GM18517 (cell line): ENCODE results near the gene RNMT.
A peak's percentile ranks its signal among the peaks of the same experiment; 100 is the strongest.
"Not testable (repeated sequence)": the region's sequence is repeated elsewhere in the genome, so short reads cannot be mapped to it uniquely, and the experiment has no call there.

Experiments
- ATAC-seq: cut with Tn5 transposase; IDR thresholded peaks from one replicate; pipeline ENCODE4 v1.9.1; 2021; ENCODE audit warnings: mild to moderate bottlenecking, moderate library complexity; ENCODE audit not compliant: unreplicated experiment

The RNMT gene

DNA sequence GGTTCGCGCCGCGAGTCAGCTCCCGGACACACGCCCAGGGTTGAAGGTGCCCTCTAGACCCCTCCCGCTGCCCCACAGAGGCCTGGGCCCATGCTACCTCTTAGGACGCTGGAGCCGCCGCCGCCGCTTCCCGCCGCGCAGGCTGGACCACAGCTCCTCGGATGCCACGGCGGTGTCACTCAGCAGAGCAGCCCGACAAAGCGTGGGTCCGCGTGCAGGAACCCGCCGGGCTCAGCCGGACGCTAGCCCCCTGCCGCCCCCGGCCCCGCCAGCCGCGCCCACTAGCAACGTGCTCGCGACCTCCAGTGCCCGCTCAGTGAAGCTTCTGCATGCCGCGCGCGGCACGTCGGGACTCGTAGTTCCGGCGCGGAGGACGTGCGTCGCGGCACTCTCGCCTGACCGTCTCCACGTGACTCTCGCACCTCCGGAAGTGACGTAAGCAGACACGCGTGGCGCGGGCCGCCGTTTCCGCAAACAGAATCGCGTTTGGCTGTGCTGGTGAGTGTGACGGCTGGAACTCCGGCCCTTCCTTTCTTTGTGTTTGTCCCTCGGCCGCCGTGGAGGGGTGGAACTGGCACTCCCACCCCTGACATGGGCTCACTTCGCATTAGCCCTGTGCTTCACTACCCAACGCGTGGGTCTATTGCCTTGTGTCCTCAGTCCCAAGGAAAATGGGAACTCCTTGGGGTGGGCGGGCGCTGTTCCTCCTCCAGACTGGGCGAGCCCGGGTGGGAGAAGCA, at the start of gene RNMT, which contains the start of gene FAM210A:
RNMT (plus strand) TSS at position 442 of the 740 bp plus-strand sequence. CDS start 4,845 bp downstream, outside the sequence.
FAM210A (minus strand) TSS at position 327 of the 740 bp plus-strand sequence. CDS start 44,481 bp downstream, outside the sequence.
- peak; percentile 89 for ATAC-seq

GRCh38 chr18:13677350-13677749, 49.1 kb upstream of the RNMT start:
- ATAC-seq, result not testable (repeated sequence)

DNA sequence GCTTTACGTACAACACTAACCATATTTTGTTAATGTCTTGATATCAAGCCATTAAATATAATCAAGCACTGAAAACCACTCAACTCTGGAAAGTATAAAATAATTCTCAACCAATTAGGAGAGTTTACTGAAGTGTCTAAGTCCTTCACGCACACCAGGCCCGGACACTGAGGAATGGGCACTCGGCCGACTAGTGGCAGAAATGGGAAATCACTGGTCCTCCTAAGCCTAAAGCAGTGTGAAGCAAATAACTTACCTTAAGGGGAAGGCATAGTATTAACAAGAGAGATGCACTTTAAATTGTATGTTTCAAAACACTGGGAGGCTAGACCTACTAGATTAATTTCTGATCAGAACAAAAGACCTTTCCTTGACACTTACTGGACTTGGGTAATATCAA, 45.9 kb upstream of the RNMT start:
- ATAC-seq, result no peak

DNA sequence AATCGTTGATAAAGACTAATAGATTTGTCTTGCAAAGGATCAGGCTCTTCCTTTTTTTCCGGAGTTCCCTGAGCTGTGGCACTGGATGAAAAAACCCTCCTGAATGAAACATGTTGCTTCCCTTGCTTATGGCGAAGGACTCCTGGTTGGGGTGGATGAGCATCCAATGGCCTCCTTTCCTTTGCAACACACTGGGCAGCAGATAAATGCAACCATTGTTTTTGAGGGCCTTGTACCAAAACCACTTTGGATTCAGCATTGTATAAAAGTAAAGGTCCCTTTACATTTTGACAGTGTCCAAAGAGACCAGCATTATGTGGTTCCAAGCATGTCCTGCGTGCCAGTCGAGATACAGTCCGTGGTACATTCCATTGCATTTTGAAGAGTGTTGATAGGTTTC, 44.8 kb upstream of the RNMT start:
- ATAC-seq, result no peak

GRCh38 chr18:13684546-13684945, 41.9 kb upstream of the RNMT start:
- ATAC-seq, result no peak

DNA sequence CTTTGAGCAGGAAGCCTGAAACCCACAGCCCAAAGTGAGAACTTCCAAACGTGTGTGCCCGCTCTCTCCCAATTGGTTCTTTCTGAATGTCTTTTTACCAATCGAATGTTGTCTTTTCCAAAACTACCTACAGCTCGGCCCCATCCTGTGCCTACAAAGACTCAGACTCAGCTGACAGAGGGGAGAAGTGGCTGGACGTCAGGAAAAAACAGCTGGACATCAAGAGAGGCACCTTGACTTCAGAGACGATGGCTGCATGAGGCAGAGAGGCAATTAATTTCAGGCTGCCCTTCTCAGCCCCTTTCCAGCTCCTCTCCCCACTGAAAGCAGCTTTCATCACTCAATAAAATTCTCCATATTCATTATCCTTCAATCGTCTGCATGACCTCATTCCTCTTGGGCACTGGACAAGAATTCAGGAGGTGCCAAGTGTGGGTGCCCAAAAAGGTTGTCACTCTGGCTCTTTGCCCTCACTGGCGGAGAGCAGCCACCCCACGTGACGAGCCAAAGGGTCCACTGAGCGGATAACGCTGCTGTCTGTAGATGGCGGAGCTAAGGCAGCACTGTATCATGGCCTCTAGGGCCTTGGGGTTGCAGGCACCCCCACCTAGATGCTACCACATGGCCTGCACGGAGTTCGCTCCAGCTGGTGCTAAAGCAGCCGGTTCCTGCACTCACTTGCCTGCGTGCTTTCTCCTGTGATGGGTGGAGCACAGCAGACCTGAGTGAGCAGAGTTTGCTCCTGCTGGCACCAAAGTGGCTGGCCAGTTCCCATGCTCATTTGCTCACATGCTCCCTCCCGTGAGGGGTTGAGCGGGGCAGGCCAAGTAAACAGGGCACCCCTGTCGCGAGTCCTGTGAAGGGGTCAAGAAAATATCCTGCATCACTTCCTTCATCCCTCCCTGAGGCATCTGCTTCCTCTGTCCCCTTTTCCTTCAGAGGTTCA, 38.0 kb upstream of the RNMT start:
- no peak for ATAC-seq

- not testable (repeated sequence) for ATAC-seq
Observed at GRCh38 chr18:13690060-13690459, 36.4 kb upstream of the RNMT start.

GRCh38 chr18:13695337-13695736, 31.1 kb upstream of the RNMT start:
- ATAC-seq, result not testable (repeated sequence)

DNA sequence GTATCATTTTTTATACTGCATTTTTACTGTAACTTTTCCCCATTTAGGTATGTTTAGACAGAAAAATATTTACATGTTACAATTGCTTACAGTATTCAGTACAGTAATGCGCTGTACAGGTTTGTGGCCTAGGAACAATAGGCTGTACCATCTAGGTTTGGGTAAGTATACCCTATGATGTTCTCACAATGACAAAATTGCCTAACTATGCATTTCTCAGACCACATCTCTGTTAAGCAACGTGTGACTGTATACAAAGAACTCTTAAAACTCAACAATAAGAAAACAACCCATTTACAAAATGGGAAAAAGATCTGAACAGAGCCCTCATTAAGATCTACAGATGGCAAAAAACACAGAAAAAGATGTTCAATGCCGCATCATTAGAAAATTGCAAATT, 29.5 kb upstream of the RNMT start:
- no peak for ATAC-seq

DNA sequence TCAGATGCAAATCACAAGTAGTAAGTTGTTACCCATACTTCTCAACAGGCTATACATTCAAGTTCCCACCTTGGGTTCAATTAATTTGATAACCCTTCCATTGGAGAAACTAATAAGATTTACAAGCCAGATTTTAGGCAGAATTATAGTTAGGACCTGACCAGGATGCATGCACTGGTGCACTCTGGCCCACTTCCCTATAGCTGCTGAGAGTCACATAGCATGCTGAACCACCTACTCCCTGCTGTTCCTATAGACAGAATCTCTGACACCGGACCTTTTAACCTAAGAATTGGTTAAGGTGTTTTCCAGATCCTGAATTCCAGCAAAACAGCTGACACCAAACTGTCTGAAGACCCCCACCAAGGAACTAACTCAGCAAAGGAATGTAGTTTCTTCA, 26.3 kb upstream of the RNMT start:
- no peak for ATAC-seq

- no peak for ATAC-seq
Observed at GRCh38 chr18:13703899-13704298, 22.6 kb upstream of the RNMT start.

DNA sequence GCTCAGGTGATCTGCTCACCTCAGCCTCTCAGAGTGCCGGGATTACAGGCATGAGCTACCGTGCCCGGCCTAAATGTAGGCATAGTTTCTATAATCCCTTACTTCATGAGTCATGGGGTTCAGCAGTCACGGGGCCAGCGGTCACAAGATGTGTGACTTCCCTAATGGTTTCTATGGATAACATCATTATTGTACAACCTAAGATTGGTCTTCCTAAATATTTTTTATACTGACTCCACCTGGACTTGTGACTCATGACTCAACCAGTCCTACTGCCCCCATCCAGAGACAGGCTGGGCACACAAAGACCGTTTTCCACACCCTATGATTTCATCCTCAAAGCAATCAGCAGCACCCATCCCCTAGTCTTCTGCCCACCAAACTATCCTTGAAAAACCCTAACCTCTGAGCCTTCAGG, 16.1 kb upstream of the RNMT start:
- no peak for ATAC-seq

GRCh38 chr18:13712400-13713131, 13.9 kb upstream of the RNMT start:
- ATAC-seq, result no peak

DNA sequence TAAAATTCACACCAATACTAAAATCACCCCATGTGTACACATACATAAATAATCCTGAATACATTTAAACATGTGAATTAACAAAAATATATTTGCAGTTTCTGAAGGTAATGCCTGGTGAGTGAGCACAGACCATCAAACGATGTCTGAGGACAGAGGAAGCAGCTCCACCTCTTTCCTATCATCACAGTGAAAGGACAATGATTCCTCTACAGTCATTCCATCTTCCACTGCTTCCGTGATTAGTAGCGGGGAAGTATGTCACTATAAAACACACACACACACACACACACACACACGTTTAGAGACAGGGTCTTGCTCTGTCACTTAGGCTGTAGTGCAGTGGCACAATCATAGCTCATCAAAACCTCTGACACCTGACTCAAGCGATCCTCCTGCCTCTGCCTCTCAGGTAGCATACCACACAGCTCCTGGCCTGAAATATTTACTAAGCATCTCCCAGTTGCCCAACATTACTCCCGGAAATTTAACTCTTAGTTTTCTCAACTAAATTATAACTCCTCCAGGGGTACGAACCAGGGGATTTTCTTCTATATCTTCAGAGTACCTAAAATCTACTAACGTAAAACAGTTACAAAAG, 12.9 kb upstream of the RNMT start:
- no peak for ATAC-seq

DNA sequence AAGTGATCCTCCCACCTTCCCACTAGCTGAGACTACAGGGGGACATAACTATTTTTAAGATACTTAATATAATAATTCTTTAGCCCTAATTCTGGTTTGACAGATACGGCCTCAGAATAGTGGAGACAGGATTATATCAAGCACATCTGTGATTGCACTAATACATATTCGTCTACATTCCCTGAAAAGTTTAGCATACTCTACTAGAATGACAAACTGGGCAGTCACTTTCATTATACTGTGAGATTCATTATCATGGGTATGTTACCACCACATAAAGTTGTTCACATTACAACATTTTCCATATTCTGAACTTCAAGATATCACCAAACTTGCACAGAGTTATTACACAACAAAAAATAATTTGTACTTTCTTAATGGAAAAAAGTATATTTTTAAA, 11.1 kb upstream of the RNMT start:
- no peak for ATAC-seq

DNA sequence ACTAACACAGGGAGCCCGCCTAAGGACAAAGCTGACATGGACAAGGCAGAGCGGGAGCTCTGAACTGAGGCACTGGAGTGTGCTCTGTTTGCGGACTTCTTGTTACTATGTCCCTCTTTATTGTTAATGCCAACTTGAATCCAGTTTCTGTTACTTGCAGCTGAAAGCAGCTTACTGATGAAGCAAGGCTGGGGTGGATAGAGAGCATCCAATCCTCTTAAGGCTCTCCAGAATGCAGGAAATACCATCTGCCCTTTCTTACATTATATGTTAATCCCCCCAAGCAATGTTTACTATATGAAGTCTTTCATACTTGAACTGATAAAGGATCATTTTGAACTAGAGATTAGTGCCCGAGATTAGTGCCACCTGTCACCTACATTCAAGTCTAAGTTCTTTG, 9.6 kb upstream of the RNMT start:
- ATAC-seq, result no peak

DNA sequence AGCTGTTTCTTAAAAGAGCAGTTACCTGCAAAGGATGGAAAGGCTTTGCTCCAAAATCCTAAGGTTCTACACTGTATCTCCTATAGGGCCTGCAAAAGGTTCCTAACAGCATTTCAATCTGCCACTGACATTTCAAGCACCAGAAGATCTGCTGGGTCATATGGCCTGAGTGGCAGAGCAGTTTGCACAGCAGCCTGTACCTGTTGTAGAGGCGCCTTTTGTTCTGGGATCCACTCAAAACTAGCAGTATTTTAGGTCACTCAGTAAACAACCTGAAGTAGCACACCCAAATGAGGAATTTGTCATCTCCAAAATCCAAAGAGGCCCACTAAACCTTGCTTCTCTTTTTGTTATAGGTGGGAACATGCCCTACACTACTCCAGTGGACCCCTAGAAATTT, 6.3 kb upstream of the RNMT start:
- ATAC-seq, result no peak

DNA sequence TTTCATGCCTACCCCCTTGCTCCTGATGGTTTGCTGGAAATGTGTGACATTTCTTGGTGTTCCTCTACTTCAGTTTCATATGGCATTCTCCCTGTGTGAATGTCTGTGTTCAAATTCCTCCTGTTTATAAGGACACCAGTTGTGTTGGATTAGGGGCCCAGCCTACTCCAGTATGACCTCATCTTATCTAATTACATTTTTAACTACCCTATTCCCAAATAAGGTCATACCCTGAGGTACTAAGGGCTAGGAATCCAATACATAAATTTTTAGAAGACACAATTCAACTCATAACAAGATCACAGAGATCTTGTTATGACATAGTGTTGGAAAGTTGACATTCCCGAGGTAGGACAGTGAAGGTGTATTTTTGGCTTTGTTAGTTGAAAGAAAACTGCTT, 5.6 kb upstream of the RNMT start:
- ATAC-seq, result no peak

- peak; percentile 17 for ATAC-seq
Observed at GRCh38 chr18:13725566-13726231, 774 bp upstream of the RNMT start.

- peak; percentile 5 for ATAC-seq
Observed at GRCh38 chr18:13726972-13727331, 479 bp downstream of the RNMT start.
